ENCODE data around the gene SLC22A9. TPM values are rescaled to one million over a fixed set of nuclear protein-coding genes. Genes with fewer than 3 reads are reported as not detected.
"Not testable (repeated sequence)": the region's sequence is repeated elsewhere in the genome, so short reads cannot be mapped to it uniquely, and the experiment has no call there.

Gene SLC22A9
- polyA plus RNA-seq, 1 experiment = not detected

DNA sequence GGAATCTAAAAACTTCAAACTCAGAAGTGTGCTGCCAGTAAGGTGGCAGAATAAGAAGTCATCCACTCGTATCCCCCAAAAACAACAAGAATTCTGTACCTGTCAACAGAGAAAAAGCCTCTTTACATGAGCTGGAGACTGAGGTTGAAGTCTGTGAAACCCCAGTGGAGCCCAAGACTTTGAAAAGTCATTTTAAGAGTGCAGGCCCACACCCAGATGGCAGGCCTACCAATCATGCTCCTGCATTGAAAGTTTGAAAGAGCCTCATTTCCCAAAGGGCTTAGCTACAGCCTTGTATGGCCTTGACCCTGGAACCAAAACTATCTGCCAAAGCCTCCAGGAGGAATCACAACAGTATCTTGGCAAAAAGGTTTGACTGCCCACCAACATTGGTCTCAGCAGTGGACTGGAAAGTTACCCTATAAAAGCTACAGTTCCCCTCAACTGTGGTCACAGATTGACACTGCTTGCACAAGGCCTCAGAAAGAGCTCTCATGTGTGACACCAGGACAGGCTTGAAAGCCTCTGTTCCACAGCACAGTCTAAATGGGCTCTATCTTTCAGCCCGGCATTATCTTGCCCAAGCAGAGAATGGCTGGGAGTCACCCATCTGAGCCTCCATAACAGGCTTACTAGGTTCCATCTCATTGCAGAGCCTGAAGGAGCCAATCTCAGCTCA lies 47.7 kb downstream of the SLC22A9 start:
- ChIA-PET POLR2A (no interaction called here), CTCF (interaction anchor here (0.5 kb wide), 1 partner anchor 103 kb away, joined by 3 read pairs; no protein-coding TSS in a partner anchor)
- H3K4me3 ChIP-seq (ENCODE audit: low read depth, low read length) = no peak overlapping the region
- no peak for DNase-seq (ENCODE audit: low read depth)
- no peaks in the 10 kb centered on the region for H3K36me3 ChIP-seq (ENCODE audit: control insufficient read depth, insufficient read depth, low read length)
- H3K27me3 ChIP-seq (ENCODE audit: control insufficient read depth, insufficient read depth, low read length) = no peaks in the 10 kb centered on the region
- no peak for TF ChIP-seq CTCF (IDR thresholded peaks at IDR 0.05; ENCODE audit: insufficient read depth, low read depth, low read length)

DNA sequence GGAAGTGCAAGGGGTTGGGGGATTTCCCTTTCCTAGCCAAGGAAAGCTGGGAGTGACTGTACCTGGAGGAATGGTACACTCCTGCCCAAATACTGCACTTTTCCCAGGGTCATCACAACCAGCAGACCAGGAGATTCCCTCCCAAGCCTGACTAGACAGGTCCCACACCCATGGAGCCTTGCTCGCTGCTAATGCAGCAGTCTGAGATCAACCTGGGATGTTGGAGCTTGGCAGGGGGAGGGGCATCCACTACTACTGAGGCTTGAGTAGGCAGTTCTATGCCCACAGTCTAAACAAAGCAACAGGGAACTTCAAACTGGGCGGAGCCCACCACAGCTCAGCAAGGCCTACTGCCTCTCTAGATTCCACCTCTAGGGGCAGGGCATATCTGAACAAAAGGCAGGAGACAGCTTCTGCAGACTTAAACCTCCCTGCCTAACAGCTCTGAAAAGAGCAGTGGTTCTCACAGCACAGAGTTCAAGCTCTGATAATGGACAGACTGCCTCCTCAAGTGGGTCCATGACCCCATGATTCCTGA lies 58.5 kb downstream of the SLC22A9 start:
- H3K4me3 ChIP-seq (ENCODE audit: low read depth, low read length) = no peak overlapping the region
- no peak for TF ChIP-seq CTCF (IDR thresholded peaks at IDR 0.05; ENCODE audit: insufficient read depth, low read depth, low read length)
- H3K27me3 ChIP-seq (ENCODE audit: control insufficient read depth, insufficient read depth, low read length) = no peaks in the 10 kb centered on the region
- ChIA-PET POLR2A (no interaction called here), CTCF (no interaction called here)
- no peaks in the 10 kb centered on the region for H3K36me3 ChIP-seq (ENCODE audit: control insufficient read depth, insufficient read depth, low read length)
- DNase-seq (ENCODE audit: low read depth) = no peak

- POLR2A ChIA-PET; H3K27me3 ChIP-seq (ENCODE audit: control insufficient read depth, insufficient read depth, low read length); H3K4me3 ChIP-seq (ENCODE audit: low read depth, low read length); CTCF ChIA-PET; DNase-seq (ENCODE audit: low read depth); H3K36me3 ChIP-seq (ENCODE audit: control insufficient read depth, insufficient read depth, low read length): not testable (repeated sequence)
These were observed 61.1 kb downstream of the SLC22A9 start for GRCh38 chr11:63430731-63431130.

GRCh38 chr11:63435351-63435750 lies 65.8 kb downstream of the SLC22A9 start:
- POLR2A ChIA-PET = not testable (repeated sequence)

GRCh38 chr11:63435831-63436230 lies 66.2 kb downstream of the SLC22A9 start:
- H3K4me3 ChIP-seq (ENCODE audit: low read depth, low read length); CTCF ChIA-PET; POLR2A ChIA-PET: not testable (repeated sequence)

More at GRCh38 chr11:63435351-63435750, 65.8 kb downstream of the SLC22A9 start:
- CTCF ChIA-PET; H3K36me3 ChIP-seq (ENCODE audit: control insufficient read depth, insufficient read depth, low read length); H3K27me3 ChIP-seq (ENCODE audit: control insufficient read depth, insufficient read depth, low read length); H3K4me3 ChIP-seq (ENCODE audit: low read depth, low read length); DNase-seq (ENCODE audit: low read depth): not testable (repeated sequence)

GRCh38 chr11:63443714-63444113 lies 74.1 kb downstream of the SLC22A9 start:
- ChIA-PET CTCF (no interaction called here), POLR2A (no interaction called here)
- no peak for TF ChIP-seq CTCF (IDR thresholded peaks at IDR 0.05; ENCODE audit: insufficient read depth, low read depth, low read length)
- H3K36me3 ChIP-seq (ENCODE audit: control insufficient read depth, insufficient read depth, low read length) = no peaks in the 10 kb centered on the region
- DNase-seq (ENCODE audit: low read depth) = no peak
- peaks cover 1% of the 10 kb centered on the region; the same call in 1 of the 2 replicates for H3K27me3 ChIP-seq (ENCODE audit: control insufficient read depth, insufficient read depth, low read length)
- no peak overlapping the region for H3K4me3 ChIP-seq (ENCODE audit: low read depth, low read length)

More at GRCh38 chr11:63435831-63436230, 66.2 kb downstream of the SLC22A9 start:
- not testable (repeated sequence) for H3K36me3 ChIP-seq (ENCODE audit: control insufficient read depth, insufficient read depth, low read length); DNase-seq (ENCODE audit: low read depth); H3K27me3 ChIP-seq (ENCODE audit: control insufficient read depth, insufficient read depth, low read length)

- Histone ChIP-seq H3K4me3 (ENCODE audit: low read depth, low read length) (no peak overlapping the region), H3K36me3 (ENCODE audit: control insufficient read depth, insufficient read depth, low read length) (no peaks in the 10 kb centered on the region), H3K27me3 (ENCODE audit: control insufficient read depth, insufficient read depth, low read length) (peaks cover 1% of the 10 kb centered on the region; the same call in 1 of the 2 replicates)
- ChIA-PET POLR2A (no interaction called here), CTCF (no interaction called here)
- no peak for DNase-seq (ENCODE audit: low read depth)
- no peak for TF ChIP-seq CTCF (IDR thresholded peaks at IDR 0.05; ENCODE audit: insufficient read depth, low read depth, low read length)
These were observed 74.6 kb downstream of the SLC22A9 start for GRCh38 chr11:63444160-63444559.
